Right forelimb (tissue), 1 donor: ENCODE results near the gene ACVR1.
"Not testable (repeated sequence)": the region's sequence is repeated elsewhere in the genome, so short reads cannot be mapped to it uniquely, and the experiment has no call there.

Experiments
- DNase-seq: peaks from one replicate; pipeline ENCODE4 v3.0.0-alpha.2; 2018

Gene ACVR1

GRCh38 chr2:157747695-157748370, 128.3 kb downstream of the ACVR1 start:
- DNase-seq = no peak

DNA sequence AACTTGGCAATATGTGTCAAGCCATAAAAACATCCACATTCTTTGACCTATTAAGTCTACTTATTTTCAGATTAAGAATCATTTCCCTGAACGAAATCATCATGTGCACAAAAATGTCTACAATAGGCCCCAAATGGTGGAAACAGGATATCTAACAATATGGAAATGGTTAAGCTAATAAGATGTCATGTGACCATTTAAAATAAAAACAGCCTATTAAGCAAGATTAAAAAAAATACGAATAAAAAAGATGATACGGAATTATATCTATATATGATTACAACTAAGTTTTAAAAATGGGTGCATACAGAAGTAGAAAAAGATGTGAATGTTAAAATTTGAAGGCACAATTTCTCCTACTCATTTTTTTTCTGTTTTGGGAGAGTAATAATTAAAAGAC, 128.8 kb downstream of the ACVR1 start:
- DNase-seq = no peak

GRCh38 chr2:157746234-157746950, 129.7 kb downstream of the ACVR1 start:
- no peak for DNase-seq

GRCh38 chr2:157744571-157745076, 131.5 kb downstream of the ACVR1 start:
- DNase-seq = no peak

- DNase-seq = no peak
Measured at GRCh38 chr2:157743051-157743450, 133.1 kb downstream of the ACVR1 start.

DNA sequence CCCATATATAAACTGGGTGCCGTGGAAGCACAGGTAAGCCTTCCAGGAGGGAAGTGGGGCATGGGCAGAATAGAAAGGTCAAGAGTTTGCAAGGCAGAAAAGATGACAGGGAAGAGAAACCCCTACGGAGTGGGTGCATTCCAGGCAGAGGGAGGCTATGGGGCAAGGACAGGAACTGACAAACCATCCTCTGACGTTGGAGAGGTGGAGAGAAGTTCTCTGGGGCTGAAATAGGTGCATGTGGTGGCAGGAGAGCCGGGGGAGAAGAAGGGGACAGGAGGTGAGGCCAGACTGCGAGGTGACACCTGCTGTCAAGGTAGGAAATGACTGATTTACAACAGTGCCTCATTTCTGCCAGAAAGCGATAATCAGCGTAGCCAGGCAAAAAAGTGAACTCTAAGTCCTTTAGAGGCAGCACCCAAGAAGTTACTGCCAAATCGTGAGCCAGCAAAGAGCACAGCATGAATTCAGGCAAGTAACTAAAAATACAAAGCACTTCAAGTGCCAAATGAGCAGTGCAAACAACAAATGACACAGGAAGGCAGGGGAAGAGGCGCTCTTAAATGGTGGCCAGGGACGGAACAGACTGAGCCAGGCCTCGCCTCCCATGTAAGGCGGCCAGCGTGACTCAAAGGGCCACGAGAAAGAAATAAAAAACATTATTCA, 134.2 kb downstream of the ACVR1 start:
- DNase-seq = no peak

DNA sequence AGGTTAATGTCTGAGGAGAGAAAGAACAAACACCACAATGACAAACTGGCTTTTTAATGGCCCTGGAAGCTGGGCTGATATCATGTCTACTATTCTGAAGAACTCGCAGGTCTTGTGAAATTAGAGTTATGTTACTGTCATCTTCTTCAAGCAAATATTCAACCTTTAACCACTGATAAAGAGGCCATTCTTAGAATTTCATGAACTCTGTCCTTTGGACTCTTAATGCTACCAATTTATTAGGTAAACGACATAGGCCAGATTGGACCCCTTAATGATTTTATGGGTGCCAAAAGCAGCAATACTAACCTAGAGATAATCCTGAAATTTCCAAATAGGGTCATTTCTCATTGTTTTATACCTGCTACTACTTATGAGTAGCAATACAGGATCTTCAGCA, 138.5 kb downstream of the ACVR1 start:
- no peak for DNase-seq

DNA sequence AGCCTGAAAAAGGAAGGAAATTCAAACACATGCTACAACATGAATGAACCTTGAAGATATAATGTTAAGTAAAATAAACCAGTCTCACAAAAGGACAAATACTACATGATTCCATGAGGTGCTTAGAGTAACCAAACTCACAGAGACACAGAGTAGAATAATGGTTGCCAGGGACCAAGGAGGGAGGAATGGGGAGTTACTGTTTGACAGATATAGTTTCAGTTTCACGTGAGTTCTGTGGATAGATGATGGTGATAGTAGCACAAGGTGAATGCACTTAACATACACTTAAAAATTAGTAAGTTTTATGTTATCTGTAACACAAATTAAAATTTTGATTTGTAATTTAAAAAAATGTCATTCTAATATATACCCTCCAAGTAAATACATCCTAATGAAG, 140.6 kb downstream of the ACVR1 start:
- no peak for DNase-seq

DNA sequence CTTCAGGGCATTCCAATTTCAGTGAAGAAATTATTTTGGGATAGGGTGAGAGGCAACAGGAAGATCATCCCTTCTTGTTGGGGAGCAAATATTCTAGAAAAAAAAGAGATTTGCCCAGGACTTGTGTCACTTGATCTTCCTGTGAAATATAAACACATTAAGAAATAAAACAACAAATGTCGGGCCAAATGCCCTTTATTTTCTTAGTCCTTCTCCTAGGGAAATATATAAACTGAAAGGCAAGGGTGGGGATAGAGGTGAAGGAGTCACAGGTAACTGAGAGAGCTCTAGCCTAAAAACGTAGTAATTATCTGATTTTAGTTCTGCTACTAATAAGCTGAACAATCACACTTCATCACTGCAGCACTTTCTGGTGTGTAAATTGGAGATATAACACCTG, 142.9 kb downstream of the ACVR1 start:
- no peak for DNase-seq

DNA sequence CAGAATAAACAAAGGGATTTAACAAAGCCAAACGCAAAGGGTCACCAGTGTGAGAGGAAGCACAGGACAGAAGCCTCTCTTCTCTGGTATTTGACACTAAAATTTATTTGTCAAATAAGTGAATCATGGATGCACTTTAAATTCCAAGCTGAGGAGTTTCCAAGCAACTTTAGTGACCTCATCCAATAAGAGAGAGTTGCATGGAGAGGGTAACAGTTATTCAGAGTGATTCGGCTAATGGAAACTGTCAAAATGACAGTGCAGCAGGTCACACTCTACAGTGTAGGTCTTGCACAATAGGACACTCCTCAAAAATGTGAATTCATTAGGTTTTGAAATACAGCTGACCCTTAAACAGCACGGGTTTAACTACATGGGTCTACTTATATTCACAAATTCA, 143.5 kb downstream of the ACVR1 start:
- no peak for DNase-seq

GRCh38 chr2:157727693-157728092, 148.4 kb downstream of the ACVR1 start:
- no peak for DNase-seq

DNA sequence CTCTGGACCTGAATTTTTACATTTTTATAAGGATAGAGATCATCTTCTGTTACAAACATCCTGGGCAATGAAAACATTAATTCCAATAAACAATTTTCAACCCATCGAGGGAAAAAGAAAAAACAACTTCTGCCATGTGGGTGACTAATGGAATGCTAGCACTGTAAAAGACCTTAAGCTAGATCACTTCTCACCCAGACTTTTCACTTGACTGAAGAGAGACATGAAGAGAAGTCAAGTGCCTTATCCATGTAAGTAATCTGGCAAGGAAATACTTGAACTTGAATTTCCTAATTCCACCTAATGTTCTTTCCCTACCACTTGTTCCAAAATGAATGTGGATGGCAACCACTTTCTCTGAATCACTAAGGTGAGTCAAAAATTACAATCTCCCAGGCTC, 149.2 kb downstream of the ACVR1 start:
- DNase-seq = no peak

DNA sequence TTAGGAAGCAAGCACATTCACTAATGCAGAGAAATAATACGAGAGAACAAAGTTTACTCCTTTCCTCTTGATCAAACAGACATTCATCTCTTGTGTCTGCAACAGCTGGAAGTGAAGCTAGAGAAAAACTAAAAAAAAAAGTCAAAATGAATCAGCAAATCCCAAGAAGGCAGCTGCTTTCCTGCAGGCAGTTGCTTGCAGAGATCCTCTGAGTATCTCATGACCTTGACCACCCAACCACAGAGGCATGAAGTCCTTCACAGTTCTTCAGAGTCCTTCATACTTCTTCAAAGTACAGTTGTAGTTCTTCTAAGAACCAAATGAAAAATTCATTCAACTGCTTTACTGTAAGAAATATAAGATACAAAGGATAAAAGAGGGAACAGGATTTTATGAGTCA, 150.3 kb downstream of the ACVR1 start:
- no peak for DNase-seq

- DNase-seq = no peak
Measured at GRCh38 chr2:157722580-157723234, 153.4 kb downstream of the ACVR1 start.

- no peak for DNase-seq
Measured at GRCh38 chr2:157720504-157720903, 155.6 kb downstream of the ACVR1 start.

GRCh38 chr2:157704653-157705052, 171.5 kb downstream of the ACVR1 start:
- not testable (repeated sequence) for DNase-seq

GRCh38 chr2:157704148-157704547, 172.0 kb downstream of the ACVR1 start:
- DNase-seq = not testable (repeated sequence)

- no peak for DNase-seq
Measured at GRCh38 chr2:157699806-157700205, 176.3 kb downstream of the ACVR1 start.

DNA sequence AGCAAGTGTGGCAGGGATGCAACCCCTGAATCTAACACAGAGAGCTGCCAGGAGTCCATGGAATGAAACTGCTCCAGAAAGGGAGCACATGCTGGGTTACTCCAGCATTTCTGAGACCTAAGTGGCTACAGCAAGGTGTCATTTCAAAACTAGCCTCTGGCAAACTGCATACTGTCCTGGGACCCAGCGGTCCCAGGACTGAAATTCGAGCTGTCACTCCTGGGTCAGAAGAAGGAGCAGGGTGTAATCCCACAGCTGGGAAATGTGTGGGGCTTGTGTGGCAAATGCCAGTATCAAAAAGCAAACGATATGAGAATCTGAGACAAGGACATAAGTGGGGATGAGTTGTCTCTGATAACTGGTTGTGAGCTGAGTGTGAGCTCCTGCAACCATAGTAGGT, 177.1 kb downstream of the ACVR1 start:
- DNase-seq = no peak

DNA sequence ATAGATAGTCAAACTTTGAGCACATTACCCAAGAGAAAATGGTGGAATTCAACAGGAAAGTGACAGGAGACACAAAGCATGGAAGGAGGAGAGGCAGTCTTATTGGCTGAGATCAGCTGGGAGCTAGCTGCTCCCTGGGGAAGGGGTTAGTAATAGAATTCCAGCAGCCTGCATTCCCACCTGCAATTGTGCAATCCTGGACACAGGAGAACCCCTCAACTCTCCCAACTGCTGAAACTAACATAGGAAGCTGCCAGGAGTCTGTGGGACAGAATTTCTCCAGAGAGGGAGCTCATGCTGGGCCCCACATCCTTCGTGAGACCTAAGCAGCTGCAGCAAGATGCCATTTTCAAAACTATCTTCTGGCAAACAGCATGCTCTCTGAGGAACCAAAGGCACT, 177.7 kb downstream of the ACVR1 start:
- no peak for DNase-seq

DNA sequence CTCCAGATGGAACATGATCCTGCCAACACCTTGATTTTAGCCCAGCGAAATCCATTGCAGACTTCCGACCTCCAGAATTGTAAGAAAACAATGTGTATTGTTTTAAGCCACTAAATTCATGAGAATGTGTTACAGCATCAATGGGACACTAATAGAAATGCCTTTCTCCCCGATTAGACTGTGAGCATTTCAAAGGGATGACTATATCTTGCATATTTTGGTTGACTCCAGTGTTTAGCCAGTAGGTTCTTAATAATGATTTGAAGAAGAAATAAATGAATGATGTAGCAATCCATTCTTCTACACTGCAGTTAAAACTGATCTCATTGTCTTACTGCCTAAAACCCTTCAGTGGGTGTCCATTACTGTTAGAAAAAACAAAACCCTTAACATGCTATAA, 180.1 kb downstream of the ACVR1 start:
- no peak for DNase-seq

- no peak for DNase-seq
Measured at GRCh38 chr2:157692768-157693167, 183.4 kb downstream of the ACVR1 start.

- DNase-seq = no peak
Measured at GRCh38 chr2:157691695-157692094, 184.4 kb downstream of the ACVR1 start.
